ENCODE measurements around the gene IQSEC3. TPM values are rescaled to one million over a fixed set of nuclear protein-coding genes. Genes with fewer than 3 reads are reported as not detected.
"Not testable (repeated sequence)": the region's sequence is repeated elsewhere in the genome, so short reads cannot be mapped to it uniquely, and the experiment has no call there.

IQSEC3 gene
- total RNA-seq, 1 donor from 2014 or later, result not detected

GRCh38 chr12:109872-110271, 43.3 kb downstream of the IQSEC3 start:
- DNase-seq (ENCODE audit: low read depth), result no peak

DNA sequence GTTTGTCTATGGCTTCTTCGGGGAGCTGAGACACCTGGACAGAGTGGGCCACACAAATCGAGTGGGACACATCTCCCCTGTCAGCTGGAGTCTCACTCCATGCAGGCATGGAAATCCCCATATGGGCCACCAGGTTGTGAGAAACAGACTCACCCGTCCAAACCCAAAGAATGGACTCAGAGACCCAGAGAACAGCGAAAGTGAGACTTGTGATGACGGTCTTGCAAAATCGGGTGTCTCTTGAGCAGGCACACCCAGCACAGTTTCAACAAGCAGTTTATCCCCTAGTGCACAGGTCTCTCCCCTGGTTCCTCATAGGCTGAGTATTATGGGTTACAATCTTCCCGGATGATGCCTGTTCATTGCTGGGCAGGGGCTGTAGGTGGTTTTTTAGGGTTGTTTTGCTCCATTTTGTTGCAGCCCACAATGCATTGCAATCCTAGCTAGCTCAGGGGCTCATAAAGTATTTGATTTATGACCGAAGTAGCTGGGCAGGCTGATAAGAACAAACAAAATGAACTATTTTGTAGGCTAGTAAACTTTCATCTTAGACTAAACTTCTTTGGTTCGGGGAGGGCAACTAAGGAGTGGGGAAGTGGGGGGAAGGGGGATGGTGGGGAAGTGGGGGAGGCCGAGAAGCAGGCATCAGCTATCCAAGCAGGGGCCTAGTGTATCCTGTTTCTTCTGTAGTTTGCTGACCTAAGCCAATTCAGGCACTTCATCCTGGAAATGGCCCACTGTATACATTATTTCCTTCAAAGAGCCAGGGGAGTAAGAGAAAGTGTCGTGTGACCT, 45.3 kb downstream of the IQSEC3 start:
- no peak for DNase-seq (ENCODE audit: low read depth)

DNA sequence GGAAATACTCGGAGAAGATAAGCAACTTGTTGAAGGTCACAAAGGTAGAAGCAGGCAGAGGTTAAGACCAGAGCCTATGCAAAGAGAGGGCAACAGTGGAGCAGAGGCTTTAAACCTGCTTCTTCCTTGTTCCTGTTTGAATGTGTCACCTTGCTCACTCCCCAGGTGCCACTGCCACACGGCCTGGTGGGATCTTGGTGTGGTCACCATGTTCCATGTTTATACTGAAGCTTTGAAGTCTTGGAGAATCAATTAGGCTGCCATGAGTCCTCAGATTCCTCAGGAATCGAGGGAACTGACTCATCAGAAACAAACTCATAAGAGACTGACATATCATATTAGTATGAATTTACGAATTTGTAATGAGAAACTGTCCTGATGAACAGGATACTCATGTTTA, 46.8 kb downstream of the IQSEC3 start:
- DNase-seq (ENCODE audit: low read depth), result no peak

DNA sequence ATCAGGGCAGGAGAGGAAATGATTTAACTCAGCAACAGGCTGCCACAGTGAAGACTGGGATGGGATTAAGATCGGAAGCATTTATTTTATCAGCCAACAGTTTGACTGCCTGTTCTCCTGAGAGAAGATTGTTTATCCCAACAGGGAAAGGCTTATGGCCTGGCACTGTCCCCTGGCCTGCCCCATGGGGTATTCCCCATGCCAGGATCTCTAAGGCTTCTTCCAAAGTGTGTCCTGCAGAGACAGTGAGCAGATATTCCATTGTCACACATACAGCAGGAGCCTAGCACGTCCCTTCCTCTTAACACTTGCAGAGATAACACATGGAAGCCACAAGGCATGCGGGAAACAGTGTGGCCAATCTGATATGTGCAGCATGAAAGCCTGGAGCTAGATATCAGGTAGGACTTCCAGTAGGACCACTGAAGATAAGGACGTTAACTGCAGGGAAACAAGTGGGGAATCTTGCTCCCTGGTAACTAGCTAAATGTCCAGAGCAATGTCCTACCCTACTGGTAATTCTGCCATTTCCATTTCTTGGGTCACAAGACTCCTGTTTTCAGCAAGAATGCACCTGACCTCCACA, 48.2 kb downstream of the IQSEC3 start:
- DNase-seq (ENCODE audit: low read depth), result no peak

- no peak for DNase-seq (ENCODE audit: low read depth)
Observed at GRCh38 chr12:115518-115917, 49.0 kb downstream of the IQSEC3 start.

- DNase-seq (ENCODE audit: low read depth), result no peak
Observed at GRCh38 chr12:115960-116915, 49.7 kb downstream of the IQSEC3 start.

DNA sequence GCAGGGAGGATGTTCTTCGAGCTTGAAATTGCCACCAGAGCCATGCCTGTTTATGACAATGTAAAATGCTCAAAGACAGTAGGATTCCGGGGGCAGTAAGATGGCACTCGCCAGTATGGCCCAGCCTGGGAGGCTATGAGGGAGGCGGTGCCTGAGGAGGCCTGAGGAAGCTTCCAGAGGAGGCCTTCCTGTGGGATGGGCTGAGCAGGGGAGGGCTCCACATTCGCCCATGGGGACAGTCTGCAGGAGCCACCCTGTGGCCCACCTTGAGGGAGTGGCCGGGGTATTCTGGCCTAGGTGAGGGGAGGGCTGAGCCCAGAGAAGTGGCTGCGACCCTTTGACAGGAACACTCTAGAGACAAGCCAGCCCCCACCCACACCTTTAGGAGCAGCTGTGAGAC, 50.7 kb downstream of the IQSEC3 start:
- DNase-seq (ENCODE audit: low read depth), result no peak

GRCh38 chr12:117816-118345, 51.3 kb downstream of the IQSEC3 start:
- no peak for DNase-seq (ENCODE audit: low read depth)

DNA sequence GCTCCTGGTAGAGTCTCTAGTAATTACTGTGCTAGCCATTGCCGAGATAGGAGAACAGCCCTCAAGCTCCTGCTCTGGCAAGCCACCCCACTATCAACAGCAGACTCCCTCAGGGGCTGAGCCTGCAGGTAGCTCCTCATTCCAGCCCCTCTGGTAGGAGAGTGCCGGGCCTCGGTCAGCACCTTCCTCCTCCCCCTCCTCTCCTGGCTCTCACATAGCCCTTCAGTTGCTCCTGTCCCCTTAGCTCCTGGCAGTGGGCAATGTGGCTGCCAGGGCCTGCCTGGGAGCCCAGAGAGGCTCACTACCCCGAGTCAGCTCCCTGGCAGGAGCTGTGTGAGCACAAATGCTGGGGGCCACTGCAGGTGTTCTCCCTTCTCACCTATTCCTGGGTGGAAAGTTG, 52.0 kb downstream of the IQSEC3 start:
- no peak for DNase-seq (ENCODE audit: low read depth)

GRCh38 chr12:120951-121350, 54.4 kb downstream of the IQSEC3 start:
- DNase-seq (ENCODE audit: low read depth), result peak; percentile 57

- no peak for DNase-seq (ENCODE audit: low read depth)
Observed at GRCh38 chr12:121647-122046, 55.1 kb downstream of the IQSEC3 start.

- no peak for DNase-seq (ENCODE audit: low read depth)
Observed at GRCh38 chr12:125075-125474, 58.5 kb downstream of the IQSEC3 start.

DNA sequence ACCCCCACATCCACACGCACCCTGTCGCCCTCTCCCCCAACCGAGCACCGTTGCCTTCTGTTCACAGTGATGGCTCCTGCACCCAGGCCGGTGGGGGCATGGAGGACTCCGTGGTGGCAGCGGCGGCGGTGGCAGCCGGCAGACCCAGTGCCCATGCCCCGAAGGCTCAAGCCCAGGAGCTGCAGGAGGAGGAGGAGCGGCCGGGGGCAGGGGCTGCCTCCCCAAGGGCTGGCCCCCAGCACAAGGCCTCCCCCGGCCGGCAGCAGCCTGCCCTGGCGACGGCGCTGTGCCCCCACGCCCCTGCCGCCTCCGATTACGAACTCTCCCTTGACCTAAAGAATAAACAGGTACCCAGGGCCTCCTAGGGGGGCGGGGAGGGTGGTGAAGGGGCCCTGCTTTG, 59.0 kb downstream of the IQSEC3 start:
- DNase-seq (ENCODE audit: low read depth), result no peak

DNA sequence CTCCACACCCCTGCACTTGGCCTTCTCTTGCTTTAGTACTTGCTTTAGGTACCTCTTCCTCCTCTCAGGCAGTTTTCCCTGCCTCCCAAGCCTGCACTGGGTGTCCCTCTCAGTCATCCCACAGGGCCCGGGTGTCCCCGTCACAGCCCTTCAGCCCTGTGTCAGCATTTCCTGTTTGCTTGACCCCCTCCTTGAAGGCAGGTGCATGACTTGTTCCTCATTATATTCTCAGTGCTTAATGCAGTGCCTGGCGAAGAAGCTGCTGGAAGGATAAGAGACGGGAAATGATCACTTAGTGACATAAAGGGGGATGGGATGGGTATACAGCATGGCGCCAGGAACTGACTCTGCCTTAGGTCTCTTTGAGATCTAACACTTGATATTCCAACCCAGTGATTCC, 61.5 kb downstream of the IQSEC3 start:
- DNase-seq (ENCODE audit: low read depth), result no peak

DNA sequence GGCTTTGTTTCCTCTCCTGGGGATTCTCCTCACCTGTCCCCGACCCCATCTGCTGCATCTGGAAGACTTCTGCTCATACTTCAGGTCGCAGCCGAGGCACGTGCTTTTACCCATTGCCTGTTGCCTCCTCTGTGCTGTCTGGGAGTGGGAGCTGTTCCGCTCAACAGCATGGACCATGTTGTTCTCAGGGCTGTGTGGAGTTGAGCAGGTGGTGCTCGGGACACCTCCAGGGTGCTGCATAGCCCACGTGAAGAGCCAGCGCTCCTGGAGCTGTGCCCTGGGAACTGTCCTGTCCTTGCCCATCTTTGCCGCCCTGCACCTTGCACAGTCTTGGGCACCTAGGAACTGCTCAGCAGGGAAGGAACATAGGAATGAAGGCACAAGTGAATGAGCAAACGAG, 62.4 kb downstream of the IQSEC3 start:
- DNase-seq (ENCODE audit: low read depth), result no peak

DNA sequence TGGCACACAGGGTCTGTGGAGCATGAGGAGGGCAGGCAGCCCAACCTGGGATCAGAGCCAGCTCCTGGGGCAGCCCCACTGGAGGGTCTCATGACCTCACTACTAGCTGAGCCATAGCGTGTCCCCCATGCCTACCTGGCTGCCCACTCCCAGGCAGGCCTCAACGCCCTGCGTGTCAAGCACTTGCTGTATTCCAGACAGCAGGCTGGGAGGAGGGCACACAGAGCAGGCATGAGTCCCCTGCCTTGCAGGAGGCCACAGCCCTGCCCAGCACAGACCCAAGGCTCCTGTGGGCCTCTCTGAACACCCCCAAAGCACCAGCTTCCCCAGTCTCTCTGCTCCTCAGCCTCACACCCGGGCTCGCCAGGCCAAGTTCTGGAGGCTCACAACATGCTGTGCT, 64.0 kb downstream of the IQSEC3 start:
- DNase-seq (ENCODE audit: low read depth), result no peak

DNA sequence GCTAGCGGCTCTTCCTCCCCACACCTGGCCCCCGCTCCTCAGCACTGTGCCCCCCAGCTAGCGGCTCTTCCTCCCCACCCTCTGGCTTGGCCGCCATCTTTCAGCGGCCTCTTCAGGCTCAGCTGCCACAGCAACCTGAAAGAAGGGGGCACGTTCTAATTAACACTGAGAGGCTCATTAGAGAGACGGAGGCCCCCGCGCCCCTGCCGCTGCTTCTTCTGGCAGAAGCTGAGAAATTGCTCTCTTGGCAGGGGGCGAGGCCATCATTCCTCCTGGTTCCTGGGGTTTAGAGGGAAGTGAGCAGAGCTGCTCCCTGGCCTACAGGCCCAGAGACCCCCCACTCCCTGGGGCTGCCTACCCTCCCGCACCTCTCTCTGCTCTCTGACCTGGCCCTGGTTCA, 64.4 kb downstream of the IQSEC3 start:
- DNase-seq (ENCODE audit: low read depth), result no peak

DNA sequence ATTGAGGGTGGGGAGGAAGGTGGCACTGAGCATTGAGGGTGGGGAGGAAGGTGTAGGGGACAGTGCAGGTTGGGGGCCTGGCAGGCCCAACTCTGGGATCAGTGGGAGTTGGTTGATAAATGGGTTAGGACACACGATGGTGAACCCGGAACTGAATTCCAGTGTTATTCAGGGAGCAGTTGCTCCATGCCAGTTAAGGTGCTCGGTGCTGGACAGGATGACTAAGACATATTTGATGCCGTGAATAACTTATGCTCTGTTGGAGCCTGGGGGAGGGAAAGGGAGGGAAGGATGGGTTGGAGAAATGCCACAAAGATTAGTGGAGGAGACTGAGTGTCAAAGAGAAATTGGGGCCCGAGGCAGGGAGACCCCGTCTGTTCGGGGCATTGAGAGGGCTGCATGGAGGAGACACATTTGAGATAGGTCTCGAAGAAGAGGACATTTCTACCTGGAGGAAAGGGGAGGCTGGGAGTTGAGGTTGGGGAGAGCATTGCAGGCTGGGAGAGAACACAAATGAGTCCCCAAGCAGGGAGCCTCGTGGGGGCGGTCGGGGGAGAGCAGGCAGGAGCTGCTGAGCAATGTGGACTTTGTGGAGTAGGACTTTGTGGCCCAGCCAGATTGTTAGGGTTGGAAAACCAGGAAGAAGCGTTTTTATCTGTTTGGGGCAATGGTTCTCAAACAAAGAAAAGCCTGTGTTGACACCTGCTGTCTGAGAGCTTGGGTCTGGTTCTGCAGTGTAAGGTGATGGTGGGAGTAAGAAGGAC, 65.3 kb downstream of the IQSEC3 start:
- DNase-seq (ENCODE audit: low read depth), result peak; percentile 8

DNA sequence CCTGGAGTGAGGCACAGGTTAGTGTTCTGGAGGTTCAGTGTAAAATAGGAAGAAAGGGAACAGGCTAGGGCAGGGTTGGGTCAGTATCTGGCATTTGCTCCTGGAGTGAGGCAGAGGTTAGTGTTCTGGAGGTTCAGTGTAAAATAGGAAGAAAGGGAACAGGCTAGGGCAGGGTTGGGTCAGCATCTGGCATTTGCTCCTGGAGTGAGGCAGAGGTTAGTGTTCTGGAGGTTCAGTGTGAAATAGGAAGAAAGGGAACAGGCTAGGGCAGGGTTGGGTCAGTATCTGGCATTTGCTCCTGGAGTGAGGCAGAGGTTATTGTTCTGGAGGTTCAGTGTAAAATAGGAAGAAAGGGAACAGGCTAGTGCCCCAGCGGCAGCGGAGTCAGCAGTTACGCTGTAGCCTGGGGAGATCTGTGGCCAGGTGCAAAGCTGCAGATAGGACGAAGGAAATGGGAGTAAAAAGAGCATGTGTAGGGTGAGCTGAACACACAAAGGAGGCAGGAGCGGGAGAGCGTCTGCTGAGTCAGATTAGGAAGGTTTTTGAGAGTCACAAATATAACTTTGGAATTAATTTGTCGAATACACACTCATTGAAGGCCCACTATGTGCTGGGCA, 67.2 kb downstream of the IQSEC3 start:
- not testable (repeated sequence) for DNase-seq (ENCODE audit: low read depth)

DNA sequence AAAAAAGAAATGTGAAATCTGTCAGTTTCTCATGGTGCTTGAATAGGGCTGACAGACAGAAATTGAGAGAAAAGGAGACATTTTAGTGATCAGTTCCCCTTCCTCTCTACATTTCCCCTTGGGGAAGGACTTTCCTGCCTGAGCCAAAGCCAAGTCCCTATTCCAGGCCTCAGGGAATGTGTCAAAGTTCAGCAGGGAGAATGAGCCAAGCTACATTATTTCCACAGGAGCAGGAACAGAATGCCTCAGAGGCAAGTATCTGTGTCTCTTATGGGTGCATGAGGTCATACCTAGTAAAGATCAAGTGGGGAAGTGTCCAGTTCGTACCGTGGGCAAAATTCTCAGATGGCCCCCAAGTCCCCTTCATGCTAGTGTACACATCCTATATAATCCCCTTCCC, 68.6 kb downstream of the IQSEC3 start:
- no peak for DNase-seq (ENCODE audit: low read depth)
